Measurements from ENCODE around the gene CCDC74A.
"Not testable (repeated sequence)": the region's sequence is repeated elsewhere in the genome, so short reads cannot be mapped to it uniquely, and the experiment has no call there.

The CCDC74A gene

DNA sequence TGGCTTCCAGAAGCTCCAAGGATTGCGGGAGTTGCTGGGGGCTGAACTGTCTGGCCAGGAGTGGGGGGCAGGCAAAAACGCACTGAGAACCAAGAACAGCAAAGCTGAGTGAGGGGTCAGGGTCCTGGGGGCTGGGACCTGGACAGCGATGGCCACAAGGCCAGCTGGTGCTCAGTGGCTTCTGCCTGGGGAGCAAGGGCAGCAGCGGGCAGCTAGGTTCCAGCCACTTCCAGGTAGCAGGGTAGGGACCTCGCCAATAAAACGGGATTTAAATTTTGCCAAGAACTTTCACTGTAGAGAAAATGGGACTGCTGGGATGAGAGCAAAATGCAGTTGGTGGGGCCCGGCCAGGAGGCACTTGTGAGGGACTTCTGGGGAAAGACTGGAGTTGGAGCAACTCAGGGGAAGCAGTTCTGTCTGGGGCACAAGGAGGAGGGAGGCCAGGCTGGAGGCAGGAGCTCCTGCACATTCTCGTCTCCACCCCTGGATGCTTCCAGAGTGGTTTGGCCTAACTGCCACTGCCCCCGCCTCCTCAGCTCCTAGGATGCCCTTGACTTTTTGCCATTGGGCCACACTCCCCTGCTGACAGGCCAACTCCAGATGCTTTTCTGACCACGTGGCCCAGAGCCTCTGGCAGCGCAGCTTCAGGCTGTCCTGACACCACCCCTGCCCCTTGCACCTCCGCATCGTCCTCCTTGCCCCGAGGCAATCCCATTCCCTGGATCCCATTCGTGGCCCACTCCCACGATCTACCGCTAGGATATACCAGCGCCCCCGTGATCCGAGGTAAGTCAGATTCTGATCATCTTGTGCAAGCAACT, 5.5 kb upstream of the CCDC74A start:
- TF ChIP-seq, protein P1, sequence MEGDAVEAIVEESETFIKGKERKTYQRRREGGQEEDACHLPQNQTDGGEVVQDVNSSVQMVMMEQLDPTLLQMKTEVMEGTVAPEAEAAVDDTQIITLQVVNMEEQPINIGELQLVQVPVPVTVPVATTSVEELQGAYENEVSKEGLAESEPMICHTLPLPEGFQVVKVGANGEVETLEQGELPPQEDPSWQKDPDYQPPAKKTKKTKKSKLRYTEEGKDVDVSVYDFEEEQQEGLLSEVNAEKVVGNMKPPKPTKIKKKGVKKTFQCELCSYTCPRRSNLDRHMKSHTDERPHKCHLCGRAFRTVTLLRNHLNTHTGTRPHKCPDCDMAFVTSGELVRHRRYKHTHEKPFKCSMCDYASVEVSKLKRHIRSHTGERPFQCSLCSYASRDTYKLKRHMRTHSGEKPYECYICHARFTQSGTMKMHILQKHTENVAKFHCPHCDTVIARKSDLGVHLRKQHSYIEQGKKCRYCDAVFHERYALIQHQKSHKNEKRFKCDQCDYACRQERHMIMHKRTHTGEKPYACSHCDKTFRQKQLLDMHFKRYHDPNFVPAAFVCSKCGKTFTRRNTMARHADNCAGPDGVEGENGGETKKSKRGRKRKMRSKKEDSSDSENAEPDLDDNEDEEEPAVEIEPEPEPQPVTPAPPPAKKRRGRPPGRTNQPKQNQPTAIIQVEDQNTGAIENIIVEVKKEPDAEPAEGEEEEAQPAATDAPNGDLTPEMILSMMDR (conservative IDR thresholded peaks at IDR 0.05; ENCODE audit: low read depth, low read length), result no peak
- H3K4me3 ChIP-seq (ENCODE audit: low read length), result no peak overlapping the region
- no peak for DNase-seq (ENCODE audit: low read depth)

DNA sequence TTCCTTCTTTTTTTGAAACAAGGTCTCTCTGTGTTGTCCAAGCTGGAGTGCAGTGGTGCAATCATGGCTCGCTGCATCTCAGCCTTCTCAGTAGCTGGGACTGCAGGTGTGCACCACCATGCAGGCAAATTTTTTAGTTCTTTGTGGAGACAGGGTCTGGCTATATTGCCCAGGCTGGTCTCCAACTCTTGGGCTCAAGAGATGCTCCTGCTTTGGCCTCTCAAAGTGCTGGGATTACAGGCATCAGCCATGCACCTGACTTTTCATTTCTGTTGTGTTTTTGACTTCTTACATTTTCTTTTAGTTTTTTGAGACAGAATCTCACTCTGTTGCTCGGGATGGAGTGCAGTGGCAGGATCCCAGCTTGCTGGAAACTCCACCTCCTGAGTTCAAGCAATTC, 2.4 kb upstream of the CCDC74A start:
- DNase-seq (ENCODE audit: low read depth); H3K4me3 ChIP-seq (ENCODE audit: low read length): not testable (repeated sequence)

DNA sequence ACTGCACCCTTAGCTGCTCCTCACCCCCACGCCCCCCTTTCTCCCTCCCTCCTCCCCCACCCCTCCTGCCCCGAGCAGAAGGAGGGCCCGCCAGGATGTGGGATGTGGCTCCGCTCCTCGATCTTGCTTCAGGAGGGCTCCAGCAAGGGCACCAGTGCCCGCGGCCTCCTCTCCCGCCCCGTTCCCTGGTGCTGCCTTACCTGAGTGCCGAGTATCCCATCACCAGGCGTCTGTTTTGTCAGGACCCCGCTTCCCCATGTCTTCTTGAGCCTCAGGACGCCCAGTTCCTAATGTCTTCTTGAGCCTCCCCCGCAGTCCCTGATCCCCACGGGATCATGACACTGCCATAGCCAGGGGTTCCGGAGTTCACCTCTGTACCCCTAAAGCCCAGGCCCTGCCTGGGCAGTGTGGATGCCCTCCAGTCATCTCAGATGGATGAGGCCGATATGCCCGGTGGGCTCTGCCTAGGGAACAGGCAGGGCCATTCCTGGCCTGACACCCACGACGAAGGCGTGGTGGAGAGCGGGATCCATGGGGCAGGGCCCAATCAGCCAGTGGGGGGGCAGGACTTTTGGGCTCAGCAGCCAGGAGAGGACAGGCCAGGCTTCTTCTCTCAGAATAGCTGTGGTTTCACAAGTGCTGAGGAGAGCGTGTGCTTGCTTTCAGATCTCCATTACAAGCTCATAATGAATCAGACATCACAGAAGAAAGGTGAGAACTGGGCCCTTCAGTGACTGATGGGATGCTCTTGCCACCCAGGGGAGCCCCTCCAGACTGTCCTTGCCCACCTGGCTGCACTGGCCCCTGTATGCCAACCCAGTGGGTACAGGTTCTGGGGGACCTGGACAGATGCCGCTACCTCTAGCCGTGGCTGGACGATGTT, 1.5 kb downstream of the CCDC74A start:
- DNase-seq (ENCODE audit: low read depth); H3K4me3 ChIP-seq (ENCODE audit: low read length): not testable (repeated sequence)

DNA sequence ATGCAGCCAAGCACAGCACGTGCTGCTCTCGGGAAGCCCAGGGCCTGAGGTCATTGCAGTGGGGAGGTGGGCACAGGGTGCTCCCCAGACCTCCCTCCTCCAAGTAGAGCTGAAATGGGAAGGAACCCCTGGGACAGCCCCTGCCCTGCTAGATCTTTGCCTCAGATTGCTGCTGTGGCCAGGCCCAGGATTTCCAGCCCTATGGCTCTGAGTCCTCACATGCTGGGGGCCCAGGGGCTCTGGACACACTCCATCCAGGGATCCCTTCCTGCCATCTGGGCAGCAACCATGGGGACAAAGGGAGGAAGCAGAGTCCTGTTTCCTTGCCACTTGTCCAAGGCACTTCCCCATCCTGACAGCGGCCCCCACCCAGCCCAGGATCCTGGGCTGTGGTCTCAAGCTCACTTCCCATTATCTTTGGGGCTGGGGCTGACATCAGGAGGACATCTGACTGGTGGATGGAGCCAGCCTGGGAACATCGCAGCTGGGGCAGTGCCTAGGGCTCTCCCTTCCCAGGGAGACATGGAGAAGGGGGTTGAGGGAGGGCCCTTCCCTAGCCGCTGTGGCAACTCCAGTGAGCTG, 2.3 kb downstream of the CCDC74A start:
- H3K4me3 ChIP-seq (ENCODE audit: low read length); DNase-seq (ENCODE audit: low read depth): not testable (repeated sequence)

DNA sequence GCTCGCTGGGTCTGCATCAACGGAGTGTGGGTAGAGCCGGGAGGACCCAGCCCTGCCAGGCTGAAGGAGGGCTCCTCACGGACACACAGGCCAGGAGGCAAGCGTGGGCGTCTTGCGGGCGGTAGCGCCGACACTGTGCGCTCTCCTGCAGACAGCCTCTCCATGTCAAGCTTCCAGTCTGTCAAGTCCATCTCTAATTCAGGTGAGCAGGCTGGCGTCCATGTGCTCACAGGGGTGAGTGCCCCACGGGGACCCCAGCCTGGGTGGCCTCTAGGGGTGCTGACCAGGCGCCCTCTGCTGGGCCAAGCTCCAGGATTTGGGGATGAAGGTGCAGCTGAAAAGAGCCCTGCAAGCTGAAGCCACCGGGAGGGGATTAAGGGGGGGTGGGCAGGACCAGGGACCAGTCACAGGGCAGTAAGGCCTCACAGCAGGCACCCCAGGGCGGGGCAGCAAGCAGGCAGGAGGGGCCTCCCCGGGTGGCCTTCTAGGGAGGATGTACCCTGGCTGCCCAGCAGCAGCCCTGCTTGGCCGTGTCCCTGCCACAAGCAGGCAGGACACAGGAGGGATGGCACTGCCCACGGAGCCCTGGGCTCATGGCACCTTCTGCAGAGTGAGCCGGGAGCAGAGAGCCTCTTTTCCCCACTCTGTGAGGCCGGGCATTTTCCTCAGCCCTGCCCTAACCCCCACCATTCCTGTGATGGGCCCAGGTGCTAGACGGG, 3.1 kb downstream of the CCDC74A start:
- TF ChIP-seq, protein P1 (conservative IDR thresholded peaks at IDR 0.05; ENCODE audit: low read depth, low read length), result peak; percentile 8
- not testable (repeated sequence) for H3K4me3 ChIP-seq (ENCODE audit: low read length); DNase-seq (ENCODE audit: low read depth)

DNA sequence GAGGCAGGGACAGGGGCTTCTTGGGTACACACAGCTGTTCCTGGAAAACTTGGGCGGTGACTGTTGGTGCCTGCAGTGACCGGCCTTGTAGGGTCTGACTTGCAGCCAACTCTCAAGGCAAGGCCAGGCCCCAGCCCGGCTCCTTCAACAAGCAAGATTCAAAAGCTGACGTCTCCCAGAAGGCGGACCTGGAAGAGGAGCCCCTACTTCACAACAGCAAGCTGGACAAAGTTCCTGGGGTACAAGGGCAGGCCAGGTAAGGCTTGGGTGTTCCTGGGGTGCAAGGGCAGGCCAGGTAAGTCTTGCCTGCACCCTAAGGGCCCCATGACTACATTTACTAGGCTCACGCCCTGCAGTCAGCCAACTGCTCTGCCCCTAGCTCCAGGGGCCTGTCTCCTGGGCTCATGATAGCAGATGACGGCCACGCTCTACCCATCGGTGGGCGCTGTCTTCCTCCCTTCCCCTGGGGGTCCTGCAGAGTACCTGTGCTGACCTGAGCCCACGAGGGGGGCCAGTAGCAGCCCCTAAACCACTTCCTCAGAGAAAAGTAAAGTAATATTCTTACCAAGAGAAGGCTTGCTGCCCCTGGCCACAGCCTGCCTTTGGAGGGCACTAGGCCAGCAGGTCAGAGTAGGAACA, 4.0 kb downstream of the CCDC74A start:
- not testable (repeated sequence) for DNase-seq (ENCODE audit: low read depth); H3K4me3 ChIP-seq (ENCODE audit: low read length)

DNA sequence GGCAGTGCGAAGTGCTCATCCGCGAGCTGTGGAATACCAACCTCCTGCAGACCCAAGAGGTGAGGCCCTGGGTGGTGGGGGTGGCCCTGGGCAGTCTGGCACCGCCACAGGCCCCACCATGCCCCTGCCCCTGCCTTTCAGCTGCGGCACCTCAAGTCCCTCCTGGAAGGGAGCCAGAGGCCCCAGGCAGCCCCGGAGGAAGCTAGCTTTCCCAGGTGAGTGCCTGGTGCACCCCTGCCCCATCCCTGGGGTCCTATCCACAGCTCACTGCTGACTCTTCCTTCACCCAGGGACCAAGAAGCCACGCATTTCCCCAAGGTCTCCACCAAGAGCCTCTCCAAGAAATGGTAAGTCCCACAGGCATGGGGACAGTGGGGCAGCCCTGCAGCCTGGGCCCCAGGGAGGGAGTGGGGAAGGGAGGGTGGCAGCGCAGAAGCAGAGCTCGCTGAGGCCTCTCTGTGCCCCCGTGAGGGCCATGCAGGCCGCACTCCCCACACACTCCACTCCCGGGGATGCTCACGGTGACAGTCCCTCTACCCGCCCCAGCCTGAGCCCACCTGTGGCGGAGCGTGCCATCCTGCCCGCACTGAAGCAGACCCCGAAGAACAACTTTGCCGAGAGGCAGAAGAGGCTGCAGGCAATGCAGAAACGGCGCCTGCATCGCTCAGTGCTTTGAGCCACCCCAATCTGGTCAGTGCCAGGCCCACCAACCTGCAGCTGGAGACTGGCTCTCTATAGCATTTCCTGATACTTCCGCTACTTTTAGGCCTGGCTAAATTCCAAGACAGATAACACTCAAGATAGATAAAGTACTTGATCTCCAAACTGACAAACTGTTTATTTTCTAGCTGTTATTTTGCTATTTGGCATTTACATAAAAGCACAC, 5.3 kb downstream of the CCDC74A start:
- DNase-seq (ENCODE audit: low read depth); H3K4me3 ChIP-seq (ENCODE audit: low read length): not testable (repeated sequence)

DNA sequence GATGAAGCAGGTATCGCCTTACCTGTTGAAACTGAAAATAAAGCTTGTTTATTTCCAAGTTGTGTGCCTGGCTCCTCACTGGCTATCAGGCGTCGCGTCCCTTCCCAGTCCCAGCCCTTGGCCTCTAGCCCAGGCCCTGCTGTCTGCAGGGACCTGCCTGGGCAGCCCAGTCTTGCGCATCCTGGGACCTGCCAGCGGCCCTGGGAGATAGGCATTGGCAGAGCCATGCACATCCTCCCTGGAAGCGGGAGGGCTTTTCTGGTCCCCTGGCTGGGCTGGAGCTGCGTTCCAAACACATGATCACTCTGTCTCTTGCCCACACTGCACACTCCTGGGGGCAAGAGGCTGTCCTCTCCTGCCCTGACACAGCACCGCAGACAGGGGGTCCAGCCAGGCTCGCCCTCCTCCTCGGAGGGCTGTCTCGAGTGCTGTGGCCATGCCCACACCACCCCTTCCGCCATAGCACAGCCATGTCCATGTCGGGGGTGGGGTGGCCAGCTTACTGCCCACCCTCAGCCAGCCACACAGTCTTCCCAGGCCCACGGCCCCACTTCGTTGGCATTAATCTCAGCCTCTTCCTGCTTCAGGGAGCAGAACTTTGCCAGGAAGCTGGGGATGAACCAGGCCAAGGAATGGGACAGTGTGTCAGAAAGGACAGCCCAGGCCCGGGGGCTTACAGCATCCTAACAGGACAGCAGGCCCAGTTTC, 6.1 kb downstream of the CCDC74A start:
- not testable (repeated sequence) for H3K4me3 ChIP-seq (ENCODE audit: low read length); DNase-seq (ENCODE audit: low read depth)

DNA sequence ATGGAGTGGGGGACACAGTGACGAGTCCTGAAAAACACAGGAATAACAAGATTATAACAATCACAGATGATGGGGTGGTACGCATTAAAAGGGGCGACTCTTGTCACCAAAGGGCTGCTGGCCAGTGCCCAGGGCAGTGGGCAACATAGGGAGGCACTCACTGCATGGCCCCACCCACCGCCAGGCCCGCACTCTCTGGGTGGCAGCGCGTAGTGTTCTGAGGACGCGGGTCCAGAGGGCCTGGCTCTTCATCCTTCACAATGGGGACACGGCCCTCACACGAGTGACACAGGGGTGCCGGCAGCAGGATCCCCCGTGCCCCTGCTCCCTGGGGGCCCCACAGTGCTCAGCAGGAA, 6.6 kb downstream of the CCDC74A start:
- not testable (repeated sequence) for DNase-seq (ENCODE audit: low read depth); H3K4me3 ChIP-seq (ENCODE audit: low read length)

DNA sequence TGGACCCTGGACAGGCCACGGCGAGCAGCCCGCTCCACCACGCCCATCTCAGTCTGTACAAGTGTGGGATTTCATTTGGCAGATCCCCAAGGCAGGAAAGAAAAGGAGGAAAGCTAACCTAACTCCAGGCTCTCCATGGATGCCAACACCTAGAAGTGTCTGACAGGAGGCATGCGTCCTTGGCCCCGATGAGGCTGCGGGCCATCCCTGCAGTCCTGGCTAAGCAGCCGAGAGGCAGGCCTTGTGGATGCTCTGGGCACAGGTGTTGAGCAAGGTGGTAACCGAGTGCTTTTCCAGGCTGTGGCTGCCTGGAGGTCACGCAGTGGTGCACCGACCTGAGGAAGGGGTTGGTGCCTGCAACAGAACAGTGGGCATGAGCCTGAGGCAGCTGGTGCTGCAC, 7.3 kb downstream of the CCDC74A start:
- not testable (repeated sequence) for DNase-seq (ENCODE audit: low read depth); H3K4me3 ChIP-seq (ENCODE audit: low read length)
